ENCODE data around the gene TAS2R19.

Gene TAS2R19, protein sequence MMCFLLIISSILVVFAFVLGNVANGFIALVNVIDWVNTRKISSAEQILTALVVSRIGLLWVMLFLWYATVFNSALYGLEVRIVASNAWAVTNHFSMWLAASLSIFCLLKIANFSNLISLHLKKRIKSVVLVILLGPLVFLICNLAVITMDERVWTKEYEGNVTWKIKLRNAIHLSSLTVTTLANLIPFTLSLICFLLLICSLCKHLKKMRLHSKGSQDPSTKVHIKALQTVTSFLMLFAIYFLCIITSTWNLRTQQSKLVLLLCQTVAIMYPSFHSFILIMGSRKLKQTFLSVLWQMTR

GRCh38 chr12:11022520-11022919 is at the start of gene TAS2R19:
TSS of gene TAS2R19 (minus strand) at chr12:11022620. CDS start at chr12:11022571, 49 bp downstream.
- TF ChIP-seq EZH2 (optimal IDR thresholded peaks at IDR 0.05; ENCODE audit: low read depth, low read length) (no peak), EZH2phosphoT487 (IDR thresholded peaks at IDR 0.05; ENCODE audit: low read length) (no peak)
- TF ChIP-seq, protein P1, sequence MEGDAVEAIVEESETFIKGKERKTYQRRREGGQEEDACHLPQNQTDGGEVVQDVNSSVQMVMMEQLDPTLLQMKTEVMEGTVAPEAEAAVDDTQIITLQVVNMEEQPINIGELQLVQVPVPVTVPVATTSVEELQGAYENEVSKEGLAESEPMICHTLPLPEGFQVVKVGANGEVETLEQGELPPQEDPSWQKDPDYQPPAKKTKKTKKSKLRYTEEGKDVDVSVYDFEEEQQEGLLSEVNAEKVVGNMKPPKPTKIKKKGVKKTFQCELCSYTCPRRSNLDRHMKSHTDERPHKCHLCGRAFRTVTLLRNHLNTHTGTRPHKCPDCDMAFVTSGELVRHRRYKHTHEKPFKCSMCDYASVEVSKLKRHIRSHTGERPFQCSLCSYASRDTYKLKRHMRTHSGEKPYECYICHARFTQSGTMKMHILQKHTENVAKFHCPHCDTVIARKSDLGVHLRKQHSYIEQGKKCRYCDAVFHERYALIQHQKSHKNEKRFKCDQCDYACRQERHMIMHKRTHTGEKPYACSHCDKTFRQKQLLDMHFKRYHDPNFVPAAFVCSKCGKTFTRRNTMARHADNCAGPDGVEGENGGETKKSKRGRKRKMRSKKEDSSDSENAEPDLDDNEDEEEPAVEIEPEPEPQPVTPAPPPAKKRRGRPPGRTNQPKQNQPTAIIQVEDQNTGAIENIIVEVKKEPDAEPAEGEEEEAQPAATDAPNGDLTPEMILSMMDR (IDR thresholded peaks at IDR 0.05; ENCODE audit: low read length), result no peak
- H3F3A ChIP-seq (ENCODE audit: insufficient read depth, low read length), result no peaks in the 10 kb centered on the region
- no peaks in the 10 kb centered on the region for H3K36me3 ChIP-seq (replicated peaks; ENCODE audit: insufficient read depth, low read length)
- H3K9ac ChIP-seq (ENCODE audit: low read length), result no peak within 1 kb of the TSS
- no peak within 1 kb of the TSS for H3K4me3 ChIP-seq (ENCODE audit: low read length)
- DNase-seq, result no peak
- no peak within 1 kb of the TSS for H2AFZ ChIP-seq (ENCODE audit: low read length)
- no peaks in the 10 kb centered on the region for H3K9me3 ChIP-seq (replicated peaks; ENCODE audit: insufficient read depth, low read length)
- H3K4me1 ChIP-seq (ENCODE audit: low read length), result no peaks in the 10 kb centered on the region
- no peak within 1 kb of the TSS for H3K4me2 ChIP-seq (ENCODE audit: low read depth, low read length)
- H3K79me2 ChIP-seq (ENCODE audit: low read length), result no peaks in the 10 kb centered on the region
- no peaks in the 10 kb centered on the region for H3K27me3 ChIP-seq (replicated peaks; ENCODE audit: insufficient read depth, low read length)
- no peaks in the 10 kb centered on the region for H3K9me2 ChIP-seq (replicated peaks; ENCODE audit: insufficient read depth, low read length)
- no peaks in the 10 kb centered on the region for H4K20me1 ChIP-seq (ENCODE audit: insufficient read depth, low read length)
- H3K27ac ChIP-seq (ENCODE audit: low read length), result no peak within 1 kb of the TSS

DNA sequence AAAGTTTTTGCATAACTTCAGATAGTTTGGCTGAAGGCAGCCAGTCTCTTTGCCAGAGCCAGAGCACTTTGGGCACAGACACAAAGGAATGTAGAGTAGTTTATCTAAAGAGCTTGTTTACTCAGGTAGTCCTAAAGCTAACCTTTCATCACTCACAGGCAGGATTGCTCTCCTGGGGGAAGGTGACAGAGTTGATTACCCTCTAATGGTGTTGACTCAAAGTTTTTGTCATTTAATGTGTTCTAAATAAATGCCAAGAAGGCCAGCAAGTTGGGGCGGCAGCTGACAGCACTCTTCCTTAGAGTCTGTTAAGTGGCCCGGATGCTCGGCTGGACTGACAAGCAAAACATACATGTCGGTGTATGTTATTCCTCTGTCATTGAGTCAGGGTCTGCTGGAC is 49.0 kb upstream of the TAS2R19 start:
- TF ChIP-seq EZH2 (optimal IDR thresholded peaks at IDR 0.05; ENCODE audit: low read depth, low read length), result no peak
- TF ChIP-seq EZH2phosphoT487 (IDR thresholded peaks at IDR 0.05; ENCODE audit: low read length), result no peak
- TF ChIP-seq, protein P1 (IDR thresholded peaks at IDR 0.05; ENCODE audit: low read length), result no peak
- no peaks in the 10 kb centered on the region for H3K27me3 ChIP-seq (replicated peaks; ENCODE audit: insufficient read depth, low read length)
- H3K9me2 ChIP-seq (replicated peaks; ENCODE audit: insufficient read depth, low read length), result no peaks in the 10 kb centered on the region
- H3K4me1 ChIP-seq (ENCODE audit: low read length), result peaks cover 3% of the 10 kb centered on the region; the same call in 1 of the 2 replicates
- H3K4me3 ChIP-seq (ENCODE audit: low read length), result no peak overlapping the region
- H3K79me2 ChIP-seq (ENCODE audit: low read length), result no peaks in the 10 kb centered on the region
- H3K36me3 ChIP-seq (replicated peaks; ENCODE audit: insufficient read depth, low read length), result no peaks in the 10 kb centered on the region
- H2AFZ ChIP-seq (ENCODE audit: low read length), result no peak overlapping the region
- no peaks in the 10 kb centered on the region for H3F3A ChIP-seq (ENCODE audit: insufficient read depth, low read length)
- no peak overlapping the region for H3K27ac ChIP-seq (ENCODE audit: low read length)
- H3K4me2 ChIP-seq (ENCODE audit: low read depth, low read length), result no peak overlapping the region
- H4K20me1 ChIP-seq (ENCODE audit: insufficient read depth, low read length), result no peaks in the 10 kb centered on the region
- H3K9me3 ChIP-seq (replicated peaks; ENCODE audit: insufficient read depth, low read length), result no peaks in the 10 kb centered on the region
- no peak for DNase-seq
- H3K9ac ChIP-seq (ENCODE audit: low read length), result no peak overlapping the region

GRCh38 chr12:11070999-11071398 is 48.6 kb upstream of the TAS2R19 start:
- Histone ChIP-seq H3K36me3 (replicated peaks; ENCODE audit: insufficient read depth, low read length) (no peaks in the 10 kb centered on the region), H2AFZ (ENCODE audit: low read length) (no peak overlapping the region), H3K4me1 (ENCODE audit: low read length) (peaks cover 3% of the 10 kb centered on the region; the same call in 1 of the 2 replicates), H3K9ac (ENCODE audit: low read length) (no peak overlapping the region), H3K9me2 (replicated peaks; ENCODE audit: insufficient read depth, low read length) (no peaks in the 10 kb centered on the region), H3K27ac (ENCODE audit: low read length) (no peak overlapping the region), H3K9me3 (replicated peaks; ENCODE audit: insufficient read depth, low read length) (no peaks in the 10 kb centered on the region), H4K20me1 (ENCODE audit: insufficient read depth, low read length) (no peaks in the 10 kb centered on the region), H3K79me2 (ENCODE audit: low read length) (no peaks in the 10 kb centered on the region), H3K27me3 (replicated peaks; ENCODE audit: insufficient read depth, low read length) (no peaks in the 10 kb centered on the region), H3F3A (ENCODE audit: insufficient read depth, low read length) (no peaks in the 10 kb centered on the region), H3K4me3 (ENCODE audit: low read length) (no peak overlapping the region), H3K4me2 (ENCODE audit: low read depth, low read length) (no peak overlapping the region)
- TF ChIP-seq EZH2 (optimal IDR thresholded peaks at IDR 0.05; ENCODE audit: low read depth, low read length), result no peak
- TF ChIP-seq, protein P1 (IDR thresholded peaks at IDR 0.05; ENCODE audit: low read length), result no peak
- no peak for DNase-seq
